RCC 7860 (cell line): ENCODE measurements around the gene ARID1B.

Experiments
- DNase-seq: peaks from one replicate; pipeline ENCODE4 v3.0.0-alpha.2; 2015; ENCODE audit warnings: low spot score
- FAIRE-seq: peaks from 2 replicates; lab custom pipeline; 2012; peaks lifted over from hg19 to GRCh38; lab: Jason Lieb, UNC

ARID1B gene

DNA sequence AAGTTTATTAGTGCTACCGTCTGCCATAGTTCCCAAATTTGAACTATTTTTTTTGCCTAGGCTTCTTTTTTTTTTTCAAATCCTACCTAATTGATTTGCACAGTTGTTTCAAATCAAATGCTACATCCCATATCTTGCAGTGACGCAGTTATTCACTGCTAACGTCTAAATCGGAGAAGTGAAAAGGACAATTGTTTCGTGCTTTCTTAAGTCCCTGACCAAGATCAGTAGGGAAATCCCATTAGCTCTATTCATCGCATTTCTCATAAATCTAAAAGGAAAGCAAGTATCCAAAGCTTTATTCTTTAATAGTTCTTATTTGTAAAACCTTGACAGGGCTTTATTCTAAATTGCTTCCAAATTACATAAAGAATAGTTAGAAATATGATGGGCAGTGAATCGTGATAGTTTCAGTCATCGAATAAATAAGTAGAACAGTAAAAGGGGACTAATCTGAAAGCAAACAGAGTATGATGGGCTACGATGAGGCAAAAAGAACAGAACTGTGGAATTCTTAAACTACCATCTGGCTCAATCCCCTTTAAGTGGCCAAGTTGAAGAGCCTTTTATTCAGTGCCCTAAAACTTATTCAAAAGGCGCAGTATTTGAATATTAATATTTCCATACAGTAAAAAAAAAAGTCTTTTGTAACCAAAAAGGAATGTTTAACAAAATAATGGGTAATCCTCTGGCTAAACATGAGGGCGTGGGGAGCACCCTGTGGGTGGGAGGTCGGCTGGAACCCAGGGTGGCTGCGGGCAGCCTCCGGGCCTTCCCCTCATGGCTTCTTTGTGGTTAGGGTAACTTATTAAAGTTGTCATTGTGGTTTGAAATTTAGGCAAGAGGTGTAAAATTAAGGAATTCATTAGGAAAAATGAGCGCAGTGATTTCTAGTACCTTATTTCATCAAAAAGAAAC is 3.0 kb upstream of the ARID1B start:
- DNase-seq: no peak
- FAIRE-seq: no peak

DNA sequence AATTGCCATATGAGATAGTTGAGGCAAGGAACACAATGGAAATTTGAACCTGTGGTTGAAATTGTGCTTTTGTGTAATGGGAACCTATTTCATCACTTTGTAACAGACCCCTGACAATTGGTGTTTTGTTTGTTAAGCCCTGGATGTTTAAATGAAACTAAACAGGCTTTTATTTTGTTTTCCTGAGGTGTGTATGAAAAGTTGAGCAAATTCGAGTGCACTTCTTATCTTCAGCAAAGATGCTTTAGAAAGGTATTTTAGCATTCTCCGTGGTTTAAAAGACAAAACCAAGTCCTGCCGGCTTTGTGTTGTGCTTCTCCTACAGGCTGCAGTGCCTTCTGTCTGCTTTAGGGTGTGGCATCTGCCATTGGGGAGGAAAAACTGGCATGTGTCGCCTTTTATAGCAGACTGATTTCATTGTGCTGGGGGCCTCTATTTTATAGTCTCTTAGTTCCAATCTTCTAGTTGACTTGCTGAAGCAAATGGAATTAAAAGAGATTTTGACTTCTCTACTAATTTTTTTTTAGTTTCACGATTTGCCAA is 2.2 kb upstream of the ARID1B start:
- DNase-seq (no peak), FAIRE-seq (no peak)

DNA sequence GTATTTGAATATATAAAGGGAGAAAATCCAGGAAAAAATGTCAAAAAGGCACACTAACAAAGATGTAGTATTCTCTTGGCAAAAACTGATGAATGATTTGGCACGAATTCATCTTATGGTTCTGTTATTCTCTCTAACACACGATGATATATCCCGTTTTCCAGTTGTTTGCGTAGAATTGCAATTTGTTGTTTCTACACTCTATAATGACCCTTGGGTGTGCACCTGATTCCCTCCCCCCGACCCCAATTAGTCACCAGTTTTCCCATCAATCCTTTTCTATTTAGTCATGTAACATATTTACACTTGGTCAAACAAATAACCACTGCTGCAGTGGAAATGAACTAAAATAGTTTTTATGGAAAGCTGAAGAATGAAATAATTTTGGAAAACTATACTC is 1.5 kb upstream of the ARID1B start:
- FAIRE-seq: no peak
- no peak for DNase-seq

DNA sequence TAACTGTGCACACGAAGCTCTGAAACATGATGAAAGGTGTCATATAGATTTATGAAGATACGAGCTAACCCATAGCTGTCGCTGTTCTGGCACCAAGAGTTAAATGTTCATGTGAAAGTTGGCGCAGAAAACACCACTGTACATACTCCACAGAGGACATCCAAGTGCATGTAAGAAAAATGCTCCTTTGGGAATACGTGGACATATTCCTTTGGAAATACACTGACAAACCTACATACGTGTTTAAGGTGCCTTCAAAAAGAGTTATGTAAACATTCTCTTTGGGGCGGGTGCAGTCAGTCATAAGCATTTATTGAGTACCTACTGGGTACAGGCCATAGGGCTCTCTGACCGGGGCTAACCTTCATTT is 723 bp upstream of the ARID1B start:
- FAIRE-seq (no peak), DNase-seq (no peak)

DNA sequence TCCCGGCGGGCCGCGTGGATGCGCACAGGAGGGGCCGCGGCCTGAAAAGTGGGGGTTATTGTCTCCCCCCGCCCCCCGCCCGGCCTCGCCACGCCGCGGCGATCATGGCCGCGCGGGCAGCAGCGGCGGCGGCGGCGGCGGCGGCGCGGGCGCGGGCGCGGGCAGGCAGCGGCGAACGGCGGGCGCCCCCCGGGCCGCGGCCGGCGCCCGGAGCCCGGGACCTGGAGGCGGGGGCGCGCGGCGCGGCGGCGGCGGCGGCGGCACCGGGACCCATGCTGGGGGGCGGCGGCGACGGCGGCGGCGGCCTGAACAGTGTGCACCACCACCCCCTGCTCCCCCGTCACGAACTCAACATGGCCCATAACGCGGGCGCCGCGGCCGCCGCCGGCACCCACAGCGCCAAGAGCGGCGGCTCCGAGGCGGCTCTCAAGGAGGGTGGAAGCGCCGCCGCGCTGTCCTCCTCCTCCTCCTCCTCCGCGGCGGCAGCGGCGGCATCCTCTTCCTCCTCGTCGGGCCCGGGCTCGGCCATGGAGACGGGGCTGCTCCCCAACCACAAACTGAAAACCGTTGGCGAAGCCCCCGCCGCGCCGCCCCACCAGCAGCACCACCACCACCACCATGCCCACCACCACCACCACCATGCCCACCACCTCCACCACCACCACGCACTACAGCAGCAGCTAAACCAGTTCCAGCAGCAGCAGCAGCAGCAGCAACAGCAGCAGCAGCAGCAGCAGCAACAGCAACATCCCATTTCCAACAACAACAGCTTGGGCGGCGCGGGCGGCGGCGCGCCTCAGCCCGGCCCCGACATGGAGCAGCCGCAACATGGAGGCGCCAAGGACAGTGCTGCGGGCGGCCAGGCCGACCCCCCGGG is 637 bp downstream of the ARID1B start:
- FAIRE-seq: no peak

DNA sequence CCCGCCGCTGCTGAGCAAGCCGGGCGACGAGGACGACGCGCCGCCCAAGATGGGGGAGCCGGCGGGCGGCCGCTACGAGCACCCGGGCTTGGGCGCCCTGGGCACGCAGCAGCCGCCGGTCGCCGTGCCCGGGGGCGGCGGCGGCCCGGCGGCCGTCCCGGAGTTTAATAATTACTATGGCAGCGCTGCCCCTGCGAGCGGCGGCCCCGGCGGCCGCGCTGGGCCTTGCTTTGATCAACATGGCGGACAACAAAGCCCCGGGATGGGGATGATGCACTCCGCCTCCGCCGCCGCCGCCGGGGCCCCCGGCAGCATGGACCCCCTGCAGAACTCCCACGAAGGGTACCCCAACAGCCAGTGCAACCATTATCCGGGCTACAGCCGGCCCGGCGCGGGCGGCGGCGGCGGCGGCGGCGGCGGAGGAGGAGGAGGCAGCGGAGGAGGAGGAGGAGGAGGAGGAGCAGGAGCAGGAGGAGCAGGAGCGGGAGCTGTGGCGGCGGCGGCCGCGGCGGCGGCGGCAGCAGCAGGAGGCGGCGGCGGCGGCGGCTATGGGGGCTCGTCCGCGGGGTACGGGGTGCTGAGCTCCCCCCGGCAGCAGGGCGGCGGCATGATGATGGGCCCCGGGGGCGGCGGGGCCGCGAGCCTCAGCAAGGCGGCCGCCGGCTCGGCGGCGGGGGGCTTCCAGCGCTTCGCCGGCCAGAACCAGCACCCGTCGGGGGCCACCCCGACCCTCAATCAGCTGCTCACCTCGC is 1.5 kb downstream of the ARID1B start:
- DNase-seq (peak; percentile 20), FAIRE-seq (no peak)

More for the DNA sequence above, 637 bp downstream of the ARID1B start:
- peak; percentile 30 for DNase-seq

DNA sequence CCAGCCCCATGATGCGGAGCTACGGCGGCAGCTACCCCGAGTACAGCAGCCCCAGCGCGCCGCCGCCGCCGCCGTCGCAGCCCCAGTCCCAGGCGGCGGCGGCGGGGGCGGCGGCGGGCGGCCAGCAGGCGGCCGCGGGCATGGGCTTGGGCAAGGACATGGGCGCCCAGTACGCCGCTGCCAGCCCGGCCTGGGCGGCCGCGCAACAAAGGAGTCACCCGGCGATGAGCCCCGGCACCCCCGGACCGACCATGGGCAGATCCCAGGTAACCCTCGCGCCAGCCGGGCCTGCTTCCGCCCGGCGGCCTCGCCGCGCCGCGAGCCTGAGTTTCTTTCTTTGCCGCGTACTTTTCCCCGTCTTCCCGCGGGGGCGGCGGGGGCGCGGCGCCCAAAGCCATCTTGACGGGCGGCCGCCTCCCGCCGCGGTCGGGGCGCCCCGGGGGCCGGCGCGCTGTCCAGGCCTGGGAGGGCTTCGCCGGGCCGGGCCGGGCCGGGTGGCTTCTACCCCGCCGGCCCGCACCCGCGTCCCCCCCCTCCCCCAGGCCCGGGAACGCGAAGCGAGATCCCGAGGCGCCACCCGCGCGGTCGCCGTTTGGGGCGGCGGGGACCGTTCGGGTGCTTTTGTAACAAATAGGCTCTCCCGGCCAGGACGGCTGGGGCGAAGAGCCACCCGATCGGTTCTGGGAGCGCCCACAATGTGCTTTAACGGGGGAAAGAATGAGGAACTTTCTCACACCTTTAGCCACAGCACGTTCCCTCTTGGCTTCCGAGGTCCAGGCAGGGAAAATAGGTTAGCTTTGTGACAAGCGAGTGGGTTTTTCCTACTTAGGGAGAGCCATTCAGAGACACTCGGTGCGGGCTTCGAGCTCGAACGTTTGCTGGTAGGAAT is 2.3 kb downstream of the ARID1B start:
- no peak for FAIRE-seq
- no peak for DNase-seq

DNA sequence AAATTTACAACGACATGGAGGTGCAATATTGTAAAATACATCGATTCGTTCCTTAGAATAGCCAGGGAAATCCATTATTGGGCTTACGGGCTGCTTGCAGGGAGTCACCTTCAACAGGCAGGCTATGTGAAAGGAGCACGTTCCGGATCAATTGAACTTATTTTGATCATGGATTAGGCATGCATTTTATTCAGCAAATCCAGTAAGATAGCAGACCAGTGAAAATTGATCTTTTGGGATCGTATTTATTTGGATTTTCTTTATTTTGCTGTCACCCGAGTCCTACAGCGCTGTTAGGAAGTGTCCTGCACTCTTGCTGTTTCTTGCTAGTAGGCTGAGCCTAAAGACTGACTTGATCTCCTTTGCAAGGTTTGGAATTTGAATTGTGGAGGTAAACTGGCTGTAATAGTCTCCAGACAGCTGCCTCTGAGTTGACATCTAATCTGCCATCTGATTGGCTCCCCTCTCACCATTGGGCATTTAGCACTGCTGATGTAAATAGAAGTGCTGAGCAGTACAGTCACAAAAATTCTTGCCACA is 3.0 kb downstream of the ARID1B start:
- FAIRE-seq (peak; percentile 89), DNase-seq (peak; percentile 79)

DNA sequence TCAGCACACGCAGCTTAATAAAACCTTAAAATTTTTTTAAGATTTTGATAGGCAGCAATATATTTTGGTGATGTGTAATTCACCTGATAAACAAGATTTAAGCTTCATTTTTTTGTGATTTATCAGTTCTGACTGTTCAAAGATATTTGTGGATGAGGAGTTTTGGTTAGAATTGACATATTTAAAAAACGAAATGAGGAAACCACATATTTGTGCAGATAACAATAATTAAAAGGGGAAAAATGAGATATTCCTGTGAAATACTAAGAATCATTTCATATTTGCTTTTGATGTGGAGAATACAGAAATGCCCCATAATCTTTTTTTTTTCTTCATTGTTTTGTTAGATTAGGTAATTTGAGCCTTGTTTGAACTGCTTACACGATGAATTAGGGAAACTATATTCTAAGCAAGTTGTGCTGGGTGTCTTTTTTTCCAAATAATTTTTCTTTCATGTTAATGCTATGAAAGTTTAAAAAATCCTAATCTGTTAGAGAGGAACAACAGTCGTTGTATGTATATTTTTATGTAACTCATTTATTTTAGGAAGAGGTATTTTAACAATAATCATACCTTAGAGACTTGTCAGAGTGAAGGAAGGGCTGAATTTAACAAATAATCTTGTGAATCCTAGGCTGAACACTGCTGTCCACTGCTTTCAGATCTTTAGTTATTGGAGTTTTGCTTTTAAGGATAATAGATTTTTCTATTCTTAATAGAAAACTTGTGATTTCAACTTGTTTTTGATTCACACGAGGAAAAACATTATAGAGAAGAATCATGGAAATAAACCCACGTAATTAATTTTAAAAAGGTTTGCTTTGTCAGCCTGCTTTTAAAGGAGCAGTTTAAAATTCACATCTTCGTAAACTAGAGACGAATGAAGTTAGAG is 4.0 kb downstream of the ARID1B start:
- peak; percentile 45 for FAIRE-seq
- no peak for DNase-seq

DNA sequence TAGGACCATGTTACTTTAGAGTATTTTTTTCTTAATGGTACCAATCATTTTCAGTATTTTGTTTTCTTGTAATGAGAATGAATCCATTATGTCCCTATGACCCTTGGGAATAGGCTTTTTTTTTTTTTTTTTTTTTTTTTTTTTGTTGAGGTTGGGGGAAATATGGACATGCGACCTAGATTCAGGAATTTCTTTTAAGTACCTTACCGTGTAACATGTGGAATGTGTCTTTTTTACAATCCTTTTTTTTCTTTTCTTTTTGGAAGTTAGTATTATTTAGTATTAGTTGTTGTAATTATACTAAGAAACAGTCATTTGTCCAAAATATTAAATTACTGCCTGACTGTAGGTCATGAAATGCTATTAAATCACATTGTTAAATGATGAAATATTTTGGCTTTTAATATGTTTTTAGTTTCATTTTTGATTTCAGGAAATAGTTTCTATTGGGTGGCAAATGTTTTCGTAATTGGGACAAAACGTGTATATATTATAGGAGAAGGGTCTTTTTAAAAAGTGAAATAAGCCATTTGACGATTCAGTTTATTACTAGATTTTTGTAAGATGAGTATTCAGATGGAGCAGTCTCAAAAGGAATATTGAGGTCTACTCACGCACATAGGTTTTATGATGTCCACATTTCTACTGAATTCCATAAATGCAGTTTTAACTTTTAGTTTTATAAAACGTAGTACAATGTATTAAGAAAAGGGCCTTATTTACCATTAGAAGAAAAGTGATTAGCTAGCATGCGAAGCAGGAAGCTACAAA is 4.9 kb downstream of the ARID1B start:
- FAIRE-seq (peak; percentile 56), DNase-seq (no peak)

DNA sequence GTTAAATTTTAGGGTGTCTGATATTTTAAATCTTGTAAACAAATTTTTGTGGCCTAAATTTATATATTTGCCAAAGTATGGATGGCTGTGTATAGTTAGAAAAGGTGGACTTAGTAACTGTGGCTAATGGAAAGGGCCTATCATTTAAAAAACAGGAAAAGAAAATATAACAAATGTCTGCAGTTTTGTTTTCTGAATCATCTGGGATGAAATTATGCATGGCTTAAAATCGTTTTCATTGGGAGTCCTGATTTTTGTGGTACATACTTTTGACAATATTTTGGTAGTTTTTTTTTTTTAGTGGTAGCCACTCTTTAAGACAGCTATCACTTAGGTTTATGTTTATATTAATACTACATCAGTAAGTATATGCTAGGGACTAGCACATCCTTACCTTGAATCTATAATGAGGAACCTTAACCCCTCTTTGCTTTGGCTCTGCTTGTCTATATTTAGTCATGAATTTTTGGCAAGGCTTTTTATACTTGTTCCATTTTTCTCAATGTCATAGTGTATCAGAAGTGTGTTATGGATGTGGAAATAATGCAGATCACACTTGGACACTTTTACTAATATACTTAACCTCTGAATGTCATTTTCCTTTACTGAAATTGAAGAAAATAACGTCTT is 5.6 kb downstream of the ARID1B start:
- no peak for DNase-seq
- FAIRE-seq: no peak

DNA sequence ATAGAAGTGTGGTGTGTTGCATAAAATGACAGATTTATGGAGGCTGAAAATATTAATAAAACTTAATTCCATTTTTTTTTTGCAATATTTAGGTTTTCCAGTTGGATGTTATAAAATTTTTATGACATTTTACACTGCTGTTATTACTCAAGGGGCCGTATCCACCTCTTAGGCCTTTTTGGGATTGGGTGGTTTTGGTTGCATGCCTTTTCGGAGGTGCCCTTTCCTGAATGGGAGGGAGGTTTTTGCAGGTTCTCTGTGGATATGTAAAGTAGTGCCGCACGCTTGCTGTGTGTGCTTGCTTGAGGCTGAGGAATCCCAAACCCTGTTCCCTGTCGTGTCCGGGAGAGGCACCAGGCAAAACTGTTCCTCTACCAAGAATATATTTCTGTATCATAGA is 6.8 kb downstream of the ARID1B start:
- DNase-seq: no peak

DNA sequence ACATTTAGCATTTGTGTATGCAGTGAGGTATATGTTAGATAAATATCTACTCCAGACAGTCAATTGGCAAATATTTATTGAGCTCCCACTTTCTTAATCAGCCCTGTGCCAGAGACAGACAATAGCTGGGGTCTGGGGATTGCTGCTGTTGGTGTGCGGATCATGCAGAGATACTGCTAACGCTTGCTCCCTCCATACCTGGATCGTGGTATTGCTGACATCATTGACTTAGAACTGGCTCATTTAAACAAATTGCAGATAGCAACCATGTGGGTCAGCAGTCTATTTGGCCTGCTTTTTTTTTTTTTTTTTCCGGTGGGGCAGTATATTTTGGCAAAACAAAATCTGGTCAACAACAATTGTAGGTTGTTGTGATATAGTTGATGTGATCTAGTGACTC is 9.5 kb downstream of the ARID1B start:
- no peak for DNase-seq
- no peak for FAIRE-seq

More for the DNA sequence above, 6.8 kb downstream of the ARID1B start:
- FAIRE-seq: no peak

DNA sequence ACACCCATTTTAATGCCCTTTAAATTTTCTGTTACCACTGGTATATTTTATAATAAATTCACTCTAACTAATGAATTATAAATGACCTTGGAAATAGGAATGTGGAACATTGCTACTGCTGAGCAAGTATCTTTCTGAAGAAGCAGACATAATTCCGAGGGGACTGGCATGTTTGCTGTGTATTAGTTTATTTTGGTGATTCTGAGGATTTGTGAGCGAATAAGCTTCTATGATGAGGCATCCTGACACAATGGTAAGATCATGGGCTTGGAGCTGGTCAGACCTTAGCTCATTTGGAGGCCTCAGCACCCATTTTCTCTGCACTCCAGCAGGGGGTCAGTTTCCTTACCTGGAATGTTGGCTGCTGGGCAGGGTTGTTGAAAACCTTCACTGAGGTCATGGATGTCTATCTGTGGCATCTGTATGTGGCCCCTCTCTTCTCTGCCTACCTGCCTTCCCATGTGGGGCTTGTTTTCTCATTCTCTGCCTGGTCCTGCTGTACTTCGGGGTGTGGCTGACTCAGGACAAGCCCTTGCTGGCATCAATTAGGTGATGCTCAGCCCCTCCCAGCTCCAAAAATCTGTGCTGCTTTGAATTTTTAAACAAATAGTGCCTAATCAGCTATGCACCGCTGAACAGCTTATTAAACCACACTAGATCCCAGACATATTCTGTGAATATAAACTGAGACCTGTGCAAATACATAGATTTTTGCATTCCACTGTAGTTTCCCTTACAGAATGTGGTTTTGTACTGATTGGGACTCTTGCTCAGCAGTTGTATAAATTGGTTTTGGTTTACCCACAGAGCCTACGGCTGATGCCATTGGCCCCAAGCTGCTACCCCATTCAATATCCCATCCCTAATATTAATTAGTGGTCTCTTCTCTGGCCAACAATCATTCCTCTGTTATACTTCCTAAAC is 10.7 kb downstream of the ARID1B start:
- no peak for DNase-seq

DNA sequence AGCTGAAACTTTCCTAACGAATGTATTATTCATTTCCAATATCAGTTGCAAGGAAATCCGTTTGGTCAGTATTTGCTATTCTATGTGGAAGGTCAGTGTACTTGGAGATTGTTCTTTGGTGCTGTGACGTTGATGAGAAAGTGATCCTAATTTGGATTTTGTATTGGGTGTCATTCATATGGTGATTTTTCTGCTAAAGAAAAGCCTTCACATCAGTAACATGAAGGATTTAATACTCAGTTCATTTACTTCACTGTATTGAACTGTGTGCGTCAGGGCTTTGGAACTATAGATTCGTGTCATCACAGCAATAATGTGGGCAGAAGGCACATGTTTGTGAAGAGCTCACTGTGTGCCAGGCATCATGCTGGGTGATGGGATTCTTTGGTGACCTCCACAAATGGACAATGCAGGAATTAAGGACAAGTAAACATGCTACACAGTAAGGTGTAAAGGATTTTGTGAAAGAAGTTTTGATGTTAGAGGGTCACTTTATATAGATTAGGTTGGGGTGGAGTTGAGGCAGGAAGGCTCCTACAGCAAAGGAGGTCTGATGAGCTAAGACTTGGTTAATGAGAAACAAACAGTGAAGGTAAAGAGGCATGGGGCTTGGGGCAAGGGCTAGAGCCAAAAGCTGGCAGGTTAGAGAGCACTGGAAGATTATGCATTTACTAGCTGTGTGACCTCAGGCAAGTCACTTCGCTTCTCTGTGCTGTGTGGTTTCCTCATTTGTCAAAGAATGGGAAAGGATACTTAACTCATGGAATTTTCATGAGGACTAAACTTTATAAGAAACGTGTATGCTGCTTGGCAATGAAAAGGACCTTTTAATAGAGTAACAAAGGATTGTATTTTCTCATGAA is 12.1 kb downstream of the ARID1B start:
- no peak for FAIRE-seq

More for the DNA sequence above, 10.7 kb downstream of the ARID1B start:
- FAIRE-seq: no peak

More for the DNA sequence above, 12.1 kb downstream of the ARID1B start:
- no peak for DNase-seq
